Parietal lobe (tissue), 2 donors: ENCODE data around the gene SIGLEC14. TPM values are rescaled to one million over a fixed set of nuclear protein-coding genes. Genes with fewer than 3 reads are reported as not detected.

Experiments
- small RNA-seq: library from RNA; depleted of rRNA; stranded (forward); fragments of <200 nt; gene quantifications from one replicate; pipeline ENCODE3, GENCODE V24; 2014; ENCODE audit warnings: low replicate concordance
- total RNA-seq: library from RNA; depleted of rRNA; stranded (reverse); fragments of >200 nt; gene quantifications from one replicate; pipeline ENCODE4 v1.2.3, GENCODE V29; 2014

The SIGLEC14 gene
- total RNA-seq = 0.63 TPM

GRCh38 chr19:51646730-51647129 lies at the start of gene SIGLEC14:
Gene SIGLEC14, minus strand, starts transcription at chr19:51646825. Its CDS starts 66 bp downstream, at chr19:51646759.

GRCh38 chr19:51693260-51693659 lies 46.6 kb upstream of the SIGLEC14 start, which contains the start of gene SPACA6:
Gene SPACA6, plus strand, starts transcription at chr19:51693330. Its CDS starts 197 bp downstream, at chr19:51693527.

GRCh38 chr19:51630315-51630714 lies 16.3 kb downstream of the SIGLEC14 start, which contains the start of gene SIGLEC5:
Gene SIGLEC5, minus strand, starts transcription at chr19:51630401. Its CDS starts 66 bp downstream, at chr19:51630335.

Small RNA genes within 50 kb of the gene (small RNA-seq; reads per million reads assigned to genes)
- gene AC018755.2 = not detected
- gene MIR125A = not detected
- gene MIR99B = 0.40 reads per million, percentile 30 among the genes with 10 or more reads in this experiment
- gene MIRLET7E = not detected

Other genes with a start within 250 kb of the SIGLEC14 start
- gene SIGLEC10, start 229.2 kb downstream of the SIGLEC14 start, total RNA-seq = 1.9 TPM
- gene SIGLEC8, start 188.4 kb downstream of the SIGLEC14 start, total RNA-seq = 0.63 TPM
- gene CEACAM18, start 168.3 kb downstream of the SIGLEC14 start, total RNA-seq = not detected
- gene SIGLEC12, start 145.0 kb downstream of the SIGLEC14 start, total RNA-seq = not detected
- gene SIGLEC6, start 115.2 kb downstream of the SIGLEC14 start, total RNA-seq = not detected
- 11.6 TPM for gene ZNF175, start 75.5 kb downstream of the SIGLEC14 start, total RNA-seq
- not detected for gene SIGLEC5, start 16.4 kb downstream of the SIGLEC14 start, total RNA-seq
- 11.3 TPM for gene SPACA6, start 46.5 kb upstream of the SIGLEC14 start, total RNA-seq
- 1.3 TPM for gene HAS1, start 77.2 kb upstream of the SIGLEC14 start, total RNA-seq
- gene FPR1, start 105.1 kb upstream of the SIGLEC14 start, total RNA-seq = 4.7 TPM
- not detected for gene FPR2, start 114.4 kb upstream of the SIGLEC14 start, total RNA-seq
- not detected for gene FPR3, start 148.3 kb upstream of the SIGLEC14 start, total RNA-seq
- gene ZNF577, start 241.1 kb upstream of the SIGLEC14 start, total RNA-seq = 78.3 TPM